PC-3 (cell line): ENCODE results near the gene URB2.

Experiments
- EZH2 ChIP-seq: fragments of 300-600 bp; sonication (generic); IDR thresholded peaks from one replicate; pipeline ENCODE4 v1.6.1; 2017; ENCODE audit warnings: antibody characterized with exemption, mild to moderate bottlenecking, low read length; ENCODE audit not compliant: unreplicated experiment
- TF ChIP-seq, protein P1 (sequence below): fragments of 300-600 bp; sonication (generic); conservative IDR thresholded peaks from 2 replicates; pipeline ENCODE4 v1.5.1; 2017; ENCODE audit warnings: antibody characterized with exemption, low read depth, mild to moderate bottlenecking, low read length

DNA sequence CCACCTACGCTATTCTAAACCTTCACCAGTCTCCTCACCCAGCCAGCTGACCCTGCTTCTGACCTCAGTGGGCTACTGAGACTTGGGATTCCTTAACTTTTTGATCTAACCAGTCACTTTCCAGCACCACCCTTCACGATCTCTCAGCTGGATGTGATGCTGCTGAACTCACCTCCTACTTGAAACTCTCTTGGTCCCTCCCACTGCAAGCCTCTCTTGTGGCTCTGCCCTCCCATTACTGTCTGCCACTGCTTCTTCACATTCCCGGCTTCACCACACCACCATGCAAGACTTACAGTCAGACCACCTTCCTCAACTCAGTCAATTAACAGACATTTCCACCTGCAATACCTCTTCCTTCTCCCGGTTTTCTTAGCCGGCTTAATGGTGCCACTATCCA lies 6.4 kb upstream of the URB2 start:
- TF ChIP-seq EZH2 = no peak
- TF ChIP-seq, protein P1, sequence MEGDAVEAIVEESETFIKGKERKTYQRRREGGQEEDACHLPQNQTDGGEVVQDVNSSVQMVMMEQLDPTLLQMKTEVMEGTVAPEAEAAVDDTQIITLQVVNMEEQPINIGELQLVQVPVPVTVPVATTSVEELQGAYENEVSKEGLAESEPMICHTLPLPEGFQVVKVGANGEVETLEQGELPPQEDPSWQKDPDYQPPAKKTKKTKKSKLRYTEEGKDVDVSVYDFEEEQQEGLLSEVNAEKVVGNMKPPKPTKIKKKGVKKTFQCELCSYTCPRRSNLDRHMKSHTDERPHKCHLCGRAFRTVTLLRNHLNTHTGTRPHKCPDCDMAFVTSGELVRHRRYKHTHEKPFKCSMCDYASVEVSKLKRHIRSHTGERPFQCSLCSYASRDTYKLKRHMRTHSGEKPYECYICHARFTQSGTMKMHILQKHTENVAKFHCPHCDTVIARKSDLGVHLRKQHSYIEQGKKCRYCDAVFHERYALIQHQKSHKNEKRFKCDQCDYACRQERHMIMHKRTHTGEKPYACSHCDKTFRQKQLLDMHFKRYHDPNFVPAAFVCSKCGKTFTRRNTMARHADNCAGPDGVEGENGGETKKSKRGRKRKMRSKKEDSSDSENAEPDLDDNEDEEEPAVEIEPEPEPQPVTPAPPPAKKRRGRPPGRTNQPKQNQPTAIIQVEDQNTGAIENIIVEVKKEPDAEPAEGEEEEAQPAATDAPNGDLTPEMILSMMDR = no peak
